Measurements from ENCODE around the gene PAQR7.

DNA sequence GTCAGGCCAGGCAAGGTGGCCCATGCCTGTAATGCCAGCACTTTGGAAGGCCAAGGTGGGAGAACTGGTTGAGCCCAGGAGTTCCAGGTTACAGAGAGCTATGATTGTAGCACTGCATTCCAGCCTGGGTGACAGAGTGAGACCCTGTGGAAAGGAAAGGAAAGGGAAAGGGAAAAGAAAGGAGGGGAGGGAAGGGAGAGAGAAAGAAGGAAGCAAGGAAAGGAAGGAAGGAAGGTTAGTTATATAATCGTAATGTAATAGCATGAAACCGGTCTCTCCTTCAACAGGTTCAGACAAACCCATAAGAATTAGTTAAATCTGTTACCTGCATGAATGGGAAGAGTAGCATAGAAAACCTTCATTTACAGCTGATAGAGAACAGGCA lies 1.2 kb upstream of the PAQR7 start:
- TF ChIP-seq, protein P1, sequence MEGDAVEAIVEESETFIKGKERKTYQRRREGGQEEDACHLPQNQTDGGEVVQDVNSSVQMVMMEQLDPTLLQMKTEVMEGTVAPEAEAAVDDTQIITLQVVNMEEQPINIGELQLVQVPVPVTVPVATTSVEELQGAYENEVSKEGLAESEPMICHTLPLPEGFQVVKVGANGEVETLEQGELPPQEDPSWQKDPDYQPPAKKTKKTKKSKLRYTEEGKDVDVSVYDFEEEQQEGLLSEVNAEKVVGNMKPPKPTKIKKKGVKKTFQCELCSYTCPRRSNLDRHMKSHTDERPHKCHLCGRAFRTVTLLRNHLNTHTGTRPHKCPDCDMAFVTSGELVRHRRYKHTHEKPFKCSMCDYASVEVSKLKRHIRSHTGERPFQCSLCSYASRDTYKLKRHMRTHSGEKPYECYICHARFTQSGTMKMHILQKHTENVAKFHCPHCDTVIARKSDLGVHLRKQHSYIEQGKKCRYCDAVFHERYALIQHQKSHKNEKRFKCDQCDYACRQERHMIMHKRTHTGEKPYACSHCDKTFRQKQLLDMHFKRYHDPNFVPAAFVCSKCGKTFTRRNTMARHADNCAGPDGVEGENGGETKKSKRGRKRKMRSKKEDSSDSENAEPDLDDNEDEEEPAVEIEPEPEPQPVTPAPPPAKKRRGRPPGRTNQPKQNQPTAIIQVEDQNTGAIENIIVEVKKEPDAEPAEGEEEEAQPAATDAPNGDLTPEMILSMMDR (IDR thresholded peaks at IDR 0.05): no peak
- TF ChIP-seq POLR2A (IDR thresholded peaks at IDR 0.05): no peak

Measured in esophagus squamous epithelium (tissue), 4 donors.